Myocyte (in vitro differentiated cells): Measurements from ENCODE around the gene PCSK5. TPM values are rescaled to one million over a fixed set of nuclear protein-coding genes. Genes with fewer than 3 reads are reported as not detected.

Experiments used
- DNase-seq: peaks from one replicate; pipeline ENCODE4 v3.0.0-alpha.2; 2012; ENCODE audit warnings: low read depth
- total RNA-seq: library from RNA; depleted of rRNA; stranded (reverse); fragments of >200 nt; gene quantifications from 2 replicates; pipeline ENCODE4 v1.2.3, GENCODE V29; 2014

PCSK5 gene
- total RNA-seq, 1 donor from 2014 or later = 5.4 TPM

GRCh38 chr9:76127637-76128036 lies 237.2 kb downstream of the PCSK5 start:
- no peak for DNase-seq

GRCh38 chr9:76135902-76136301 lies 245.4 kb downstream of the PCSK5 start:
- no peak for DNase-seq

GRCh38 chr9:76136986-76137385 lies 246.5 kb downstream of the PCSK5 start:
- peak; percentile 39 for DNase-seq

- no peak for DNase-seq
These were observed 247.5 kb downstream of the PCSK5 start for GRCh38 chr9:76137931-76138330.

GRCh38 chr9:76138360-76138759 lies 247.9 kb downstream of the PCSK5 start:
- no peak for DNase-seq

- no peak for DNase-seq
These were observed 253.4 kb downstream of the PCSK5 start for GRCh38 chr9:76143834-76144233.

GRCh38 chr9:76150013-76150412 lies 259.5 kb downstream of the PCSK5 start:
- DNase-seq = no peak

- DNase-seq = no peak
These were observed 260.8 kb downstream of the PCSK5 start for GRCh38 chr9:76151267-76151666.

GRCh38 chr9:76153339-76153738 lies 262.9 kb downstream of the PCSK5 start:
- DNase-seq = no peak

- no peak for DNase-seq
These were observed 263.6 kb downstream of the PCSK5 start for GRCh38 chr9:76153902-76154629.

GRCh38 chr9:76155361-76155760 lies 264.9 kb downstream of the PCSK5 start:
- no peak for DNase-seq

GRCh38 chr9:76158713-76159112 lies 268.2 kb downstream of the PCSK5 start:
- no peak for DNase-seq

GRCh38 chr9:76159293-76159926 lies 268.9 kb downstream of the PCSK5 start:
- DNase-seq = no peak

- no peak for DNase-seq
These were observed 270.6 kb downstream of the PCSK5 start for GRCh38 chr9:76161106-76161505.

GRCh38 chr9:76161541-76161940 lies 271.1 kb downstream of the PCSK5 start:
- peak; percentile 77 for DNase-seq

- DNase-seq = peak; percentile 69
These were observed 271.7 kb downstream of the PCSK5 start for GRCh38 chr9:76162086-76162730.

- peak; percentile 55 for DNase-seq
These were observed 272.5 kb downstream of the PCSK5 start for GRCh38 chr9:76162751-76163500.

GRCh38 chr9:76166526-76166925 lies 276.1 kb downstream of the PCSK5 start:
- no peak for DNase-seq

GRCh38 chr9:76176171-76176570 lies 285.7 kb downstream of the PCSK5 start:
- DNase-seq = no peak

GRCh38 chr9:76177931-76178330 lies 287.5 kb downstream of the PCSK5 start:
- DNase-seq = no peak

GRCh38 chr9:76180541-76180940 lies 290.1 kb downstream of the PCSK5 start:
- DNase-seq = no peak
